ENCODE results near the gene PICK1. TPM values are rescaled to one million over a fixed set of nuclear protein-coding genes. Genes with fewer than 3 reads are reported as not detected.

Gene PICK1
- 21.5 and 25.5 TPM in 2 replicates for total RNA-seq

- Mint-ChIP-seq H3K36me3 (ENCODE audit: low read depth) (peaks cover 22% of the 10 kb centered on the region), H3K4me3 (peak within 1 kb of the TSS; percentile 98), H3K27ac (peak within 1 kb of the TSS; percentile 97), H3K4me1 (peaks cover 19% of the 10 kb centered on the region), H3K27me3 (peaks cover 7% of the 10 kb centered on the region), H3K9me3 (no peaks in the 10 kb centered on the region)
- DNase-seq (peak; percentile 75), ATAC-seq (ENCODE audit: low read depth) (peak; percentile 78)
- CTCF ChIA-PET = interaction anchor here (0.9 kb wide), 1 partner anchor 173 kb away, joined by 4 read pairs; no protein-coding TSS in a partner anchor
- POLR2A ChIA-PET = interaction anchor here (0.6 to 1.3 kb wide), 3 partner anchors 249 to 449 kb away, joined by 3 to 7 read pairs (median 3); partner anchors contain the start of gene GGA1
- TF ChIP-seq CTCF (IDR thresholded peaks at IDR 0.05) = no peak
- intact Hi-C loops (cut with micrococcal nuclease) = loop anchor here (1.0 to 10.0 kb wide), 5 partner anchors 148 to 815 kb away; partner anchors contain the start of genes CBX6, DMC1, GTPBP1 and MAFF
Measured at GRCh38 chr22:38056969-38057891, at the start of gene PICK1. PICK1 (plus strand) TSS chr22:38057404; CDS start chr22:38057810, 406 bp downstream.

GRCh38 chr22:38009000-38009806 is 48.0 kb upstream of the PICK1 start:
- H3K9me3 Mint-ChIP-seq = no peaks in the 10 kb centered on the region
- no peak for DNase-seq
- no peak overlapping the region for H3K4me3 Mint-ChIP-seq
- no peak overlapping the region for H3K27ac Mint-ChIP-seq
- intact Hi-C loops (cut with micrococcal nuclease) = no loop called here
- POLR2A ChIA-PET = no interaction called here
- TF ChIP-seq CTCF (IDR thresholded peaks at IDR 0.05) = no peak
- no peaks in the 10 kb centered on the region for H3K36me3 Mint-ChIP-seq (ENCODE audit: low read depth)
- no peak for ATAC-seq (ENCODE audit: low read depth)
- H3K27me3 Mint-ChIP-seq = no peaks in the 10 kb centered on the region
- CTCF ChIA-PET = no interaction called here
- H3K4me1 Mint-ChIP-seq = no peaks in the 10 kb centered on the region

GRCh38 chr22:38012604-38013072 is 44.6 kb upstream of the PICK1 start:
- POLR2A ChIA-PET = no interaction called here

GRCh38 chr22:38014083-38014482 is 43.1 kb upstream of the PICK1 start:
- TF ChIP-seq CTCF (IDR thresholded peaks at IDR 0.05) = no peak
- Mint-ChIP-seq H3K36me3 (ENCODE audit: low read depth) (no peaks in the 10 kb centered on the region), H3K4me1 (no peaks in the 10 kb centered on the region), H3K27ac (no peak overlapping the region), H3K27me3 (peaks cover 3% of the 10 kb centered on the region), H3K9me3 (no peaks in the 10 kb centered on the region), H3K4me3 (no peak overlapping the region)
- POLR2A ChIA-PET = no interaction called here
- CTCF ChIA-PET = no interaction called here
- ATAC-seq (ENCODE audit: low read depth) (no peak), DNase-seq (no peak)
- intact Hi-C loops (cut with micrococcal nuclease) = no loop called here

More at GRCh38 chr22:38012604-38013072, 44.6 kb upstream of the PICK1 start:
- H3K4me1 Mint-ChIP-seq = no peaks in the 10 kb centered on the region
- TF ChIP-seq CTCF (IDR thresholded peaks at IDR 0.05) = no peak
- H3K9me3 Mint-ChIP-seq = no peaks in the 10 kb centered on the region
- H3K27me3 Mint-ChIP-seq = no peaks in the 10 kb centered on the region
- DNase-seq (no peak), ATAC-seq (ENCODE audit: low read depth) (no peak)
- CTCF ChIA-PET = no interaction called here
- no peak overlapping the region for H3K27ac Mint-ChIP-seq
- intact Hi-C loops (cut with micrococcal nuclease) = no loop called here
- no peak overlapping the region for H3K4me3 Mint-ChIP-seq
- H3K36me3 Mint-ChIP-seq (ENCODE audit: low read depth) = no peaks in the 10 kb centered on the region

Measured in activated B cell treated with CpG ODN at 0.5 μM for 24 hours (primary cell).